GM12878 (cell line): ENCODE results near the gene ARSJ. TPM values are rescaled to one million over a fixed set of nuclear protein-coding genes. Genes with fewer than 3 reads are reported as not detected.

Experiments
- CHD4 ChIP-seq: fragments of 200-600 bp; sonication (generic); IDR thresholded peaks from 2 replicates; pipeline ENCODE4 v1.6.1; 2016; ENCODE audit warnings: mild to moderate bottlenecking
- E2F8 ChIP-seq: fragments of 450-650 bp; IDR thresholded peaks from 2 replicates; pipeline ENCODE4 v1.6.1; 2018; ENCODE audit warnings: mild to moderate bottlenecking, low read depth, moderate library complexity; ENCODE audit not compliant: partially characterized antibody
- HCFC1 ChIP-seq: fragments of 150-350 bp; IDR thresholded peaks from 2 replicates; pipeline ENCODE4 v1.6.1; 2014; ENCODE audit warnings: low read length
- IKZF1 ChIP-seq: fragments of 450-650 bp; conservative IDR thresholded peaks from 2 replicates; pipeline ENCODE4 v1.6.1; 2017; ENCODE audit warnings: antibody characterized with exemption, mild to moderate bottlenecking
- IRF5 ChIP-seq: fragments of 450-650 bp; IDR thresholded peaks from 2 replicates; pipeline ENCODE4 v1.6.1; 2017; ENCODE audit warnings: borderline replicate concordance
- KDM1A ChIP-seq: fragments of 200-600 bp; sonication (generic); IDR thresholded peaks from 2 replicates; pipeline ENCODE4 v1.6.1; 2016; ENCODE audit warnings: borderline replicate concordance
- KLF5 ChIP-seq: fragments of 450-650 bp; IDR thresholded peaks from 2 replicates; pipeline ENCODE4 v1.6.1; 2014; ENCODE audit warnings: mild to moderate bottlenecking; ENCODE audit not compliant: partially characterized antibody
- LARP7 ChIP-seq: fragments of 450-650 bp; IDR thresholded peaks from 2 replicates; pipeline ENCODE4 v1.6.1; 2017; ENCODE audit warnings: mild to moderate bottlenecking
- MTA3 ChIP-seq: IDR thresholded peaks from 2 replicates; pipeline ENCODE4 v1.6.1; 2012; ENCODE audit warnings: low read length, inconsistent platforms, borderline replicate concordance
- MXI1 ChIP-seq: fragments of 150-350 bp; IDR thresholded peaks from 2 replicates; pipeline ENCODE4 v1.6.1; 2011; ENCODE audit warnings: low read depth, mild to moderate bottlenecking, inconsistent platforms, low read length, improper control_type of control experiment
- NBN ChIP-seq: fragments of 450-650 bp; IDR thresholded peaks from 2 replicates; pipeline ENCODE4 v1.6.1; 2016
- NKRF ChIP-seq: fragments of 450-650 bp; conservative IDR thresholded peaks from 2 replicates; pipeline ENCODE4 v1.6.1; 2017; ENCODE audit warnings: mild to moderate bottlenecking, moderate library complexity
- NRF1 ChIP-seq: conservative IDR thresholded peaks from 2 replicates; pipeline ENCODE4 v1.6.1; 2011; ENCODE audit warnings: mild to moderate bottlenecking, low read depth, low read length, improper control_type of control experiment
- POU2F2 ChIP-seq: IDR thresholded peaks from 3 replicates; pipeline ENCODE4 v1.6.1; 2011; ENCODE audit warnings: low read depth, mild to moderate bottlenecking, low read length, borderline replicate concordance
- RCOR1 ChIP-seq: conservative IDR thresholded peaks from 2 replicates; pipeline ENCODE4 v1.6.1; 2012; ENCODE audit warnings: low read depth, low read length, improper control_type of control experiment
- SREBF1 ChIP-seq: IDR thresholded peaks from 2 replicates; pipeline ENCODE4 v1.6.1; 2012; ENCODE audit warnings: mild to moderate bottlenecking, low read length
- SRF ChIP-seq, 2 experiments: IDR thresholded peaks; 2 replicates each; pipeline ENCODE4 v1.6.1; 2011; ENCODE audit warnings: low read depth in 2 of 2, low read length in 2 of 2, mild to moderate bottlenecking in 1 of 2, moderate library complexity in 1 of 2
- TCF7 ChIP-seq: IDR thresholded peaks from 2 replicates; pipeline ENCODE4 v1.6.1; 2014; ENCODE audit warnings: antibody characterized with exemption, borderline replicate concordance
- USF1 ChIP-seq: IDR thresholded peaks from 2 replicates; pipeline ENCODE4 v1.6.1; 2011; ENCODE audit warnings: borderline replicate concordance, low read depth, mild to moderate bottlenecking, moderate library complexity, mixed read lengths, low read length; ENCODE audit not compliant: insufficient read depth; ENCODE audit errors: extremely low read length
- ZBTB4 ChIP-seq: fragments of 450-650 bp; formaldehyde crosslinking; IDR thresholded peaks from 2 replicates; pipeline ENCODE4 v1.4.0; 2022; ENCODE audit warnings: mild to moderate bottlenecking, moderate library complexity
- ZNF217 ChIP-seq: fragments of 450-650 bp; IDR thresholded peaks from 2 replicates; pipeline ENCODE4 v1.6.1; 2017; ENCODE audit warnings: antibody characterized with exemption, mild to moderate bottlenecking
- ZSCAN29 ChIP-seq: fragments of 450-650 bp; IDR thresholded peaks from 2 replicates; pipeline ENCODE4 v1.6.1; 2017; ENCODE audit warnings: mild to moderate bottlenecking, moderate library complexity
- polyA plus RNA-seq, 11 experiments: library from polyadenylated mRNA; depleted of rRNA in 4 of 11; unstranded in 6 of 11; stranded (reverse) in 5 of 11; fragments of >200 nt; fragmentation: Nextera tagmentation in 4 of 11; fragmentation: Illumina TruSeq in 1 of 11; extraction: Ambion mirVana in 4 of 11; extraction: Trizol in 1 of 11; gene quantifications; 1 replicate in 1 of 11; 2 replicates in 10 of 11; pipeline versions ENCODE4 v1.2.1 to v1.2.3, GENCODE V29; 2011 to 2016; ENCODE audit warnings: inconsistent platforms in 2 of 11, missing spikeins in 2 of 11, low read depth in 1 of 11
- total RNA-seq, 4 experiments: library from RNA; depleted of rRNA in 3 of 4; stranded (reverse); fragments of >200 nt in 3 of 4; fragmentation: Illumina TruSeq in 1 of 4; extraction: Trizol in 1 of 4; gene quantifications; 2 replicates each; pipeline versions ENCODE4 v1.2.1 to v1.2.3, GENCODE V29; 2013 to 2021

The ARSJ gene
- total and polyA plus RNA-seq, 10 of the 15 experiments (the other 5 are each of a cell fraction or from before 2014, with no cell fraction given) = under 0.01 to 0.19 (median 0.04) TPM; not detected in 5

GRCh38 chr4:114025176-114025777, 45.8 kb upstream of the ARSJ start (continued):
- TF ChIP-seq HCFC1 = no peak
- TF ChIP-seq LARP7 = no peak
- no peak for TF ChIP-seq SRF (IDR thresholded peaks at IDR 0.05; ENCODE audit: low read depth in 2 of 2, low read length in 2 of 2)
- TF ChIP-seq E2F8 = no peak
- TF ChIP-seq ZBTB4 (CRISPR knock-in tag) = no peak
- no peak for TF ChIP-seq IRF5
- no peak for TF ChIP-seq ZSCAN29
- TF ChIP-seq RCOR1 = no peak
- no peak for TF ChIP-seq MTA3
- no peak for TF ChIP-seq USF1
- no peak for TF ChIP-seq NKRF
- TF ChIP-seq NBN = peak; percentile 59; the same call in 1 of the 2 replicates
- peak; percentile 61; the same call in 1 of the 3 replicates for TF ChIP-seq POU2F2
- TF ChIP-seq TCF7 = no peak
- no peak for TF ChIP-seq CHD4
- peak; percentile 34; the same call in 1 of the 2 replicates for TF ChIP-seq ZNF217
- no peak for TF ChIP-seq NRF1
- TF ChIP-seq IKZF1 = peak; percentile 88
- no peak for TF ChIP-seq KDM1A
- no peak for TF ChIP-seq MXI1
- TF ChIP-seq KLF5 = no peak
- TF ChIP-seq SREBF1 = no peak
